PC-9 (cell line): ENCODE results near the gene FBXL17.

Experiments used
- CTCF ChIP-seq: fragments of 200-600 bp; sonication (generic); conservative IDR thresholded peaks from 2 replicates; pipeline ENCODE4 v1.6.1; 2017; ENCODE audit warnings: mixed run types, antibody characterized with exemption, mild to moderate bottlenecking, moderate library complexity
- EZH2 ChIP-seq: fragments of 200-600 bp; sonication (generic); IDR thresholded peaks from 2 replicates; pipeline ENCODE4 v1.8.0; 2017; ENCODE audit warnings: antibody characterized with exemption, low read depth

- TF ChIP-seq CTCF (no peak), EZH2 (no peak)
Measured at GRCh38 chr5:108149369-108149768, 232.5 kb downstream of the FBXL17 start.
